Measurements from ENCODE around the gene TMA16. TPM values are rescaled to one million over a fixed set of nuclear protein-coding genes. Genes with fewer than 3 reads are reported as not detected.
"Not testable (repeated sequence)": the region's sequence is repeated elsewhere in the genome, so short reads cannot be mapped to it uniquely, and the experiment has no call there.

Gene TMA16
- total RNA-seq (2021; fragmentation: NEBNext Ultra II Directional; extraction: Animal tissue kit (Norgen Biotek cat#: 25700)): 10 to 100 TPM; 25.6 to 36.9 (median 32.5) TPM
- long read RNA-seq, transcript TMA16-201 (7 exons, 1,978 nt): major isoform, 9 of 16 reads
- long read RNA-seq, partial matches to known transcripts: 2 of 16 reads
- long read RNA-seq, other reads (novel, unspliced or antisense): 3 of 16 reads

GRCh38 chr4:163494360-163495241, at the start of gene TMA16:
TMA16 (plus strand) TSS chr4:163494690; CDS start chr4:163494802, 112 bp downstream.
- peak; percentile 95 for DNase-seq
- Mint-ChIP-seq H3K9me3 (no peaks in the 10 kb centered on the region), H3K27ac (peak within 1 kb of the TSS; percentile 100), H3K27me3 (ENCODE audit: insufficient read depth) (peaks cover 9% of the 10 kb centered on the region), H3K4me3 (peak within 1 kb of the TSS; percentile 100), H3K36me3 (ENCODE audit: low read depth) (peaks cover 9% of the 10 kb centered on the region), H3K4me1 (ENCODE audit: low read depth) (peaks cover 31% of the 10 kb centered on the region)
- TF ChIP-seq CTCF (IDR thresholded peaks at IDR 0.05): peak; percentile 5; the same call in 1 of the 2 replicates

GRCh38 chr4:163447023-163447422, 47.5 kb upstream of the TMA16 start:
- not testable (repeated sequence) for H3K4me1 Mint-ChIP-seq (ENCODE audit: low read depth); H3K27ac Mint-ChIP-seq; DNase-seq

GRCh38 chr4:163447481-163447880, 47.0 kb upstream of the TMA16 start:
- DNase-seq: no peak
- no peaks in the 10 kb centered on the region for H3K9me3 Mint-ChIP-seq
- H3K27ac Mint-ChIP-seq: no peak overlapping the region
- H3K36me3 Mint-ChIP-seq (ENCODE audit: low read depth): no peaks in the 10 kb centered on the region
- H3K27me3 Mint-ChIP-seq (ENCODE audit: insufficient read depth): no peaks in the 10 kb centered on the region
- H3K4me1 Mint-ChIP-seq (ENCODE audit: low read depth): peaks cover 7% of the 10 kb centered on the region
- TF ChIP-seq CTCF (IDR thresholded peaks at IDR 0.05): no peak
- no peak overlapping the region for H3K4me3 Mint-ChIP-seq

More at GRCh38 chr4:163447023-163447422, 47.5 kb upstream of the TMA16 start:
- not testable (repeated sequence) for H3K36me3 Mint-ChIP-seq (ENCODE audit: low read depth); H3K4me3 Mint-ChIP-seq; H3K27me3 Mint-ChIP-seq (ENCODE audit: insufficient read depth); H3K9me3 Mint-ChIP-seq

- Mint-ChIP-seq H3K4me3 (no peak overlapping the region), H3K4me1 (ENCODE audit: low read depth) (peaks cover 7% of the 10 kb centered on the region), H3K27ac (peak overlapping the region; percentile 6; the same call in 1 of the 2 replicates), H3K36me3 (ENCODE audit: low read depth) (no peaks in the 10 kb centered on the region), H3K9me3 (no peaks in the 10 kb centered on the region), H3K27me3 (ENCODE audit: insufficient read depth) (no peaks in the 10 kb centered on the region)
- DNase-seq: peak; percentile 28
- no peak for TF ChIP-seq CTCF (IDR thresholded peaks at IDR 0.05)
These were observed 45.8 kb upstream of the TMA16 start for GRCh38 chr4:163448540-163449203.

GRCh38 chr4:163462556-163462955, 31.9 kb upstream of the TMA16 start:
- Mint-ChIP-seq H3K27me3 (ENCODE audit: insufficient read depth) (peaks cover 8% of the 10 kb centered on the region; the same call in 1 of the 2 replicates), H3K9me3 (no peaks in the 10 kb centered on the region), H3K27ac (no peak overlapping the region), H3K4me1 (ENCODE audit: low read depth) (no peaks in the 10 kb centered on the region), H3K36me3 (ENCODE audit: low read depth) (no peaks in the 10 kb centered on the region), H3K4me3 (no peak overlapping the region)
- no peak for DNase-seq
- TF ChIP-seq CTCF (IDR thresholded peaks at IDR 0.05): no peak

Measured in HFFc6 (cell line).